ENCODE measurements around the gene BMPR1A.

- TF ChIP-seq POLR2AphosphoS5 (IDR thresholded peaks at IDR 0.05; ENCODE audit: low read depth, low read length) (no peak), POLR2A (IDR thresholded peaks at IDR 0.05; ENCODE audit: borderline replicate concordance, extremely low read depth, insufficient read depth, insufficient read length) (no peak), CTCF (IDR thresholded peaks at IDR 0.05 in 2 of 3, conservative IDR thresholded peaks at IDR 0.05 in 1 of 3; ENCODE audit: borderline replicate concordance in 1 of 3, insufficient read depth in 1 of 3, low read depth in 2 of 3, low read length in 2 of 3) (no peak), SIN3A (IDR thresholded peaks at IDR 0.05; ENCODE audit: low read depth) (no peak), ZNF274 (IDR thresholded peaks at IDR 0.05; ENCODE audit: low read depth, low read length) (no peak), CEBPB (IDR thresholded peaks at IDR 0.05; ENCODE audit: low read depth) (no peak), REST (IDR thresholded peaks at IDR 0.05; ENCODE audit: low read depth) (no peak), YY1 (IDR thresholded peaks at IDR 0.05; ENCODE audit: extremely low read depth, insufficient replicate concordance, low read depth, low read length) (no peak), EZH2phosphoT487 (IDR thresholded peaks at IDR 0.05; ENCODE audit: borderline replicate concordance) (no peak), TCF7L2 (IDR thresholded peaks at IDR 0.05; ENCODE audit: borderline replicate concordance, extremely low read depth, insufficient read depth, insufficient read length) (no peak), EZH2 (IDR thresholded peaks at IDR 0.05) (no peak), MAX (IDR thresholded peaks at IDR 0.05) (no peak), RAD21 (IDR thresholded peaks at IDR 0.05; ENCODE audit: low read depth) (no peak)
Measured at GRCh38 chr10:86862786-86863483, 106.5 kb downstream of the BMPR1A start.
